ENCODE data around the gene C17orf50. TPM values are rescaled to one million over a fixed set of nuclear protein-coding genes. Genes with fewer than 3 reads are reported as not detected.
A peak's percentile ranks its signal among the peaks of the same experiment; 100 is the strongest.

C17orf50 gene
- total RNA-seq, 4 donors from 2014 or later, result not detected

GRCh38 chr17:35788477-35789368 lies 28.0 kb downstream of the C17orf50 start:
- 35% methylated on average over 2 of the region's 2 CpGs for WGBS
- TF ChIP-seq EP300 (IDR thresholded peaks at IDR 0.05), result no peak
- no peak overlapping the region for H3K4me3 ChIP-seq
- no peaks in the 10 kb centered on the region for H3K9me3 ChIP-seq
- peak overlapping the region; percentile 76 for H3K27ac ChIP-seq
- no peaks in the 10 kb centered on the region for H3K36me3 ChIP-seq
- peak in 1 of 2 donors; percentile 43 for DNase-seq (ENCODE audit: low spot score in 2 of 2)
- H3K4me1 ChIP-seq, result peaks cover 75% of the 10 kb centered on the region
- H3K27me3 ChIP-seq, result peaks cover 3% of the 10 kb centered on the region

GRCh38 chr17:35790841-35791240 lies 30.2 kb downstream of the C17orf50 start:
- Histone ChIP-seq H3K4me1 (peaks cover 66% of the 10 kb centered on the region), H3K36me3 (no peaks in the 10 kb centered on the region), H3K4me3 (no peak overlapping the region), H3K27me3 (peaks cover 10% of the 10 kb centered on the region), H3K9me3 (no peaks in the 10 kb centered on the region), H3K27ac (no peak overlapping the region)
- 79% methylated on average over 3 of the region's 3 CpGs for WGBS
- DNase-seq (ENCODE audit: low spot score in 2 of 2), result peak in 1 of 2 donors; percentile 29
- no peak for TF ChIP-seq CTCF (IDR thresholded peaks at IDR 0.05)
- no peak for TF ChIP-seq EP300 (IDR thresholded peaks at IDR 0.05)
- no peak for TF ChIP-seq POLR2A (IDR thresholded peaks at IDR 0.05)
- TF ChIP-seq POLR2AphosphoS5 (IDR thresholded peaks at IDR 0.05), result no peak

- TF ChIP-seq EP300 (IDR thresholded peaks at IDR 0.05), result no peak
- no peak for TF ChIP-seq CTCF (IDR thresholded peaks at IDR 0.05)
- TF ChIP-seq POLR2AphosphoS5 (IDR thresholded peaks at IDR 0.05), result no peak
- TF ChIP-seq POLR2A (IDR thresholded peaks at IDR 0.05), result no peak
- Histone ChIP-seq H3K4me1 (peaks cover 60% of the 10 kb centered on the region), H3K4me3 (no peak overlapping the region), H3K36me3 (no peaks in the 10 kb centered on the region), H3K27me3 (peaks cover 10% of the 10 kb centered on the region), H3K9me3 (no peaks in the 10 kb centered on the region), H3K27ac (peak overlapping the region; percentile 27)
- DNase-seq (ENCODE audit: low spot score in 2 of 2), result peak in 1 of 2 donors; percentile 13
- WGBS, result 57% methylated on average over 9 of the region's 9 CpGs
Measured at GRCh38 chr17:35791681-35792350, 31.1 kb downstream of the C17orf50 start.

GRCh38 chr17:35793257-35793656 lies 32.6 kb downstream of the C17orf50 start:
- Histone ChIP-seq H3K4me3 (peak overlapping the region; percentile 55), H3K9me3 (no peaks in the 10 kb centered on the region), H3K27ac (no peak overlapping the region), H3K36me3 (no peaks in the 10 kb centered on the region), H3K4me1 (peaks cover 45% of the 10 kb centered on the region), H3K27me3 (peaks cover 10% of the 10 kb centered on the region)
- peak in 1 of 2 donors; percentile 12 for DNase-seq (ENCODE audit: low spot score in 2 of 2)
- 44% methylated on average over 3 of the region's 3 CpGs for WGBS
- TF ChIP-seq EP300 (IDR thresholded peaks at IDR 0.05), result no peak
- TF ChIP-seq POLR2AphosphoS5 (IDR thresholded peaks at IDR 0.05), result no peak
- no peak for TF ChIP-seq POLR2A (IDR thresholded peaks at IDR 0.05)
- no peak for TF ChIP-seq CTCF (IDR thresholded peaks at IDR 0.05)

GRCh38 chr17:35795007-35795870 lies 34.6 kb downstream of the C17orf50 start, which contains the start of gene MMP28:
TSS of gene MMP28 (minus strand) at chr17:35795641. CDS start at chr17:35795377, 264 bp downstream.
- TF ChIP-seq CTCF (IDR thresholded peaks at IDR 0.05), result no peak
- TF ChIP-seq POLR2AphosphoS5 (IDR thresholded peaks at IDR 0.05), result no peak
- TF ChIP-seq EP300 (IDR thresholded peaks at IDR 0.05), result no peak
- TF ChIP-seq POLR2A (IDR thresholded peaks at IDR 0.05), result no peak
- Histone ChIP-seq H3K4me3 (peak within 1 kb of the TSS; percentile 55), H3K36me3 (no peaks in the 10 kb centered on the region), H3K9me3 (no peaks in the 10 kb centered on the region), H3K27me3 (peaks cover 10% of the 10 kb centered on the region), H3K27ac (peak within 1 kb of the TSS; percentile 8), H3K4me1 (peaks cover 39% of the 10 kb centered on the region)
- WGBS, result 2% methylated on average over 16 of the region's 89 CpGs
- peak in 1 of 2 donors; percentile 78 for DNase-seq (ENCODE audit: low spot score in 2 of 2)
